ENCODE data around the gene GSTP1. TPM values are rescaled to one million over a fixed set of nuclear protein-coding genes. Genes with fewer than 3 reads are reported as not detected.

GSTP1 gene
- polyA plus RNA-seq, 1 of the 3 experiments (the other 2 are of a cell fraction): 745 TPM

DNA sequence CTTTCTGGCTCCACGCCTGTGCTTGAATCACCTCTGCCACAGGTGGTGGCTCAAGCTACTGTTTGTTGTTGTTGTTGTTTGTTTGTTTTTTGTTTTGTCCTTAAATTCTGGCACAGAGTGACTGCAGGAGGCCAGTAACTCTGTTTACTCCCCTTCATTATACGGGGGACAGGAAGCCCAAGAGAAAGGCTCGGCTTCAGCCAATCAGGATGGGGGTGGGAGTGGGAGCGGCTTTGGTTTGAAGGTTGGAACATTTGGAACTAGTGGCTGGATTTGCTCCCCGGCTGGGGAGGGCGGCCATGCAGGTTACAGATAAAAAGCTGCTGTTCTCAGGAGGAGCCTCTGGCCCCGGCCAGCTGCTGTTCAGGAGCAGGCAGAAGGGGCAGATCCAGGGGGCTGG lies 40.6 kb upstream of the GSTP1 start (continued):
- TF ChIP-seq EP300 (IDR thresholded peaks at IDR 0.05; ENCODE audit: borderline replicate concordance in 1 of 2, low read depth in 1 of 2, low read length in 1 of 2): no peak
- TF ChIP-seq SMC3 (IDR thresholded peaks at IDR 0.05; ENCODE audit: low read depth, low read length): no peak

DNA sequence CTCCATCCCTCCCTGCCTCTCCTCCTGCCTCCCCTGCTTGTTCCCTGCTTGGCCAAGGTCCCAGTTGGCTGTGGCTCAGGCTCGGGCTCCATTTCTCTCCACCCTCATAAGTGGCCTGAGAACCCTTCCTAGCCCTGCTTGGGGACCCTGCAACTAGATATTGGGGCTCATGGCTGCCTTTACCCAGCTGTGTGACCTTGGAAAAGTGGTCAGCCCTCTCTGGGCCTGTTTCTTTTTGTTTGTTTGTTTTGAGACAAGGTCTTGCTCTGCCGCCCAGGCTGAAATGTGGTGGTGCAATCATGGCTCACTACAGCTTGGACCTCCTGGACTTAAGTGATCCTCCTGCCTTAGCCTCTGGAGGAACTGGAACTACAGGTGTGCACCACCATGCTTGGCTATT lies 40.0 kb upstream of the GSTP1 start:
- Histone ChIP-seq H3K27ac (ENCODE audit: low read depth in 2 of 2, low read length in 1 of 2) (no peak overlapping the region), H3K9ac (no peak overlapping the region), H3K4me3 (ENCODE audit: low read depth in 2 of 2, low read length in 1 of 2) (no peak overlapping the region), H3K9me3 (no peaks in the 10 kb centered on the region), H3K36me3 (replicated peaks in 1 of 2; ENCODE audit: control insufficient read depth in 1 of 2, insufficient read depth in 2 of 2, low read length in 1 of 2) (no peaks in the 10 kb centered on the region), H3K9me2 (no peaks in the 10 kb centered on the region), H3K27me3 (ENCODE audit: insufficient read depth) (no peaks in the 10 kb centered on the region), H3K79me2 (ENCODE audit: insufficient read depth) (no peaks in the 10 kb centered on the region), H3K4me2 (no peak overlapping the region), H3K4me1 (ENCODE audit: control insufficient read depth in 1 of 2, insufficient read depth in 2 of 2, low read depth in 1 of 2, low read length in 1 of 2) (no peaks in the 10 kb centered on the region), H4K20me1 (ENCODE audit: insufficient read depth) (no peaks in the 10 kb centered on the region), H2AFZ (ENCODE audit: low read depth) (no peak overlapping the region), H3F3A (replicated peaks; ENCODE audit: insufficient read depth) (no peaks in the 10 kb centered on the region)
- WGBS (ENCODE audit: low lambda C conversion rate): 57% methylated on average over 2 of the region's 2 CpGs
- TF ChIP-seq GABPA (IDR thresholded peaks at IDR 0.05; ENCODE audit: low read depth) (no peak), TEAD4 (IDR thresholded peaks at IDR 0.05; ENCODE audit: borderline replicate concordance, insufficient read depth) (no peak), EZH2phosphoT487 (IDR thresholded peaks at IDR 0.05; ENCODE audit: borderline replicate concordance, low read depth) (no peak), NFIC (IDR thresholded peaks at IDR 0.05; ENCODE audit: borderline replicate concordance) (no peak), RXRA (IDR thresholded peaks at IDR 0.05; ENCODE audit: borderline replicate concordance, low read depth) (no peak), SIN3A (IDR thresholded peaks at IDR 0.05; ENCODE audit: borderline replicate concordance, low read depth, low read length) (no peak), MXI1 (IDR thresholded peaks at IDR 0.05; ENCODE audit: low read depth, low read length) (no peak), YY1 (IDR thresholded peaks at IDR 0.05; ENCODE audit: low read depth) (no peak), RFX5 (IDR thresholded peaks at IDR 0.05; ENCODE audit: low read length) (no peak), TAF1 (IDR thresholded peaks at IDR 0.05; ENCODE audit: borderline replicate concordance, low read depth, low read length) (no peak), GATA2 (CRISPR knock-in tag; IDR thresholded peaks at IDR 0.05) (no peak), CHD2 (IDR thresholded peaks at IDR 0.05; ENCODE audit: low read length, partially characterized antibody) (no peak), EP300 (IDR thresholded peaks at IDR 0.05; ENCODE audit: borderline replicate concordance in 1 of 2, low read depth in 1 of 2, low read length in 1 of 2) (no peak), FOXM1 (IDR thresholded peaks at IDR 0.05; ENCODE audit: low read depth) (no peak), SMC3 (IDR thresholded peaks at IDR 0.05; ENCODE audit: low read depth, low read length) (no peak), JUND (IDR thresholded peaks at IDR 0.05) (no peak)
- TF ChIP-seq, protein P1, sequence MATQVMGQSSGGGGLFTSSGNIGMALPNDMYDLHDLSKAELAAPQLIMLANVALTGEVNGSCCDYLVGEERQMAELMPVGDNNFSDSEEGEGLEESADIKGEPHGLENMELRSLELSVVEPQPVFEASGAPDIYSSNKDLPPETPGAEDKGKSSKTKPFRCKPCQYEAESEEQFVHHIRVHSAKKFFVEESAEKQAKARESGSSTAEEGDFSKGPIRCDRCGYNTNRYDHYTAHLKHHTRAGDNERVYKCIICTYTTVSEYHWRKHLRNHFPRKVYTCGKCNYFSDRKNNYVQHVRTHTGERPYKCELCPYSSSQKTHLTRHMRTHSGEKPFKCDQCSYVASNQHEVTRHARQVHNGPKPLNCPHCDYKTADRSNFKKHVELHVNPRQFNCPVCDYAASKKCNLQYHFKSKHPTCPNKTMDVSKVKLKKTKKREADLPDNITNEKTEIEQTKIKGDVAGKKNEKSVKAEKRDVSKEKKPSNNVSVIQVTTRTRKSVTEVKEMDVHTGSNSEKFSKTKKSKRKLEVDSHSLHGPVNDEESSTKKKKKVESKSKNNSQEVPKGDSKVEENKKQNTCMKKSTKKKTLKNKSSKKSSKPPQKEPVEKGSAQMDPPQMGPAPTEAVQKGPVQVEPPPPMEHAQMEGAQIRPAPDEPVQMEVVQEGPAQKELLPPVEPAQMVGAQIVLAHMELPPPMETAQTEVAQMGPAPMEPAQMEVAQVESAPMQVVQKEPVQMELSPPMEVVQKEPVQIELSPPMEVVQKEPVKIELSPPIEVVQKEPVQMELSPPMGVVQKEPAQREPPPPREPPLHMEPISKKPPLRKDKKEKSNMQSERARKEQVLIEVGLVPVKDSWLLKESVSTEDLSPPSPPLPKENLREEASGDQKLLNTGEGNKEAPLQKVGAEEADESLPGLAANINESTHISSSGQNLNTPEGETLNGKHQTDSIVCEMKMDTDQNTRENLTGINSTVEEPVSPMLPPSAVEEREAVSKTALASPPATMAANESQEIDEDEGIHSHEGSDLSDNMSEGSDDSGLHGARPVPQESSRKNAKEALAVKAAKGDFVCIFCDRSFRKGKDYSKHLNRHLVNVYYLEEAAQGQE (IDR thresholded peaks at IDR 0.05; ENCODE audit: low read depth, low read length): no peak
- TF ChIP-seq, protein P2, sequence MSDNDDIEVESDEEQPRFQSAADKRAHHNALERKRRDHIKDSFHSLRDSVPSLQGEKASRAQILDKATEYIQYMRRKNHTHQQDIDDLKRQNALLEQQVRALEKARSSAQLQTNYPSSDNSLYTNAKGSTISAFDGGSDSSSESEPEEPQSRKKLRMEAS (IDR thresholded peaks at IDR 0.05; ENCODE audit: low read depth): no peak
- TF ChIP-seq, protein P3, sequence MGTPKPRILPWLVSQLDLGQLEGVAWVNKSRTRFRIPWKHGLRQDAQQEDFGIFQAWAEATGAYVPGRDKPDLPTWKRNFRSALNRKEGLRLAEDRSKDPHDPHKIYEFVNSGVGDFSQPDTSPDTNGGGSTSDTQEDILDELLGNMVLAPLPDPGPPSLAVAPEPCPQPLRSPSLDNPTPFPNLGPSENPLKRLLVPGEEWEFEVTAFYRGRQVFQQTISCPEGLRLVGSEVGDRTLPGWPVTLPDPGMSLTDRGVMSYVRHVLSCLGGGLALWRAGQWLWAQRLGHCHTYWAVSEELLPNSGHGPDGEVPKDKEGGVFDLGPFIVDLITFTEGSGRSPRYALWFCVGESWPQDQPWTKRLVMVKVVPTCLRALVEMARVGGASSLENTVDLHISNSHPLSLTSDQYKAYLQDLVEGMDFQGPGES (IDR thresholded peaks at IDR 0.05; ENCODE audit: low read depth, low read length): no peak
- TF ChIP-seq, protein P4, sequence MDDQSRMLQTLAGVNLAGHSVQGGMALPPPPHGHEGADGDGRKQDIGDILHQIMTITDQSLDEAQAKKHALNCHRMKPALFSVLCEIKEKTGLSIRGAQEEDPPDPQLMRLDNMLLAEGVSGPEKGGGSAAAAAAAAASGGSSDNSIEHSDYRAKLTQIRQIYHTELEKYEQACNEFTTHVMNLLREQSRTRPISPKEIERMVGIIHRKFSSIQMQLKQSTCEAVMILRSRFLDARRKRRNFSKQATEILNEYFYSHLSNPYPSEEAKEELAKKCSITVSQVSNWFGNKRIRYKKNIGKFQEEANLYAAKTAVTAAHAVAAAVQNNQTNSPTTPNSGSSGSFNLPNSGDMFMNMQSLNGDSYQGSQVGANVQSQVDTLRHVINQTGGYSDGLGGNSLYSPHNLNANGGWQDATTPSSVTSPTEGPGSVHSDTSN (IDR thresholded peaks at IDR 0.05): no peak
- ChIA-PET POLR2A (no interaction called here), CTCF (interaction anchor here (0.6 to 1.2 kb wide), 3 partner anchors 29 to 86 kb away, joined by 3 to 5 read pairs (median 3); partner anchors contain the start of gene NUDT8)
- no peak for DNase-seq
